H9 (cell line): ENCODE measurements around the gene FANCF. TPM values are rescaled to one million over a fixed set of nuclear protein-coding genes. Genes with fewer than 3 reads are reported as not detected.

ENCODE experiments used
- DNase-seq: peaks from one replicate; pipeline ENCODE4 v3.0.0-alpha.2; 2017
- H2AFZ ChIP-seq: one replicate; pipeline ENCODE4 v1.6.1; 2013; ENCODE audit warnings: mild to moderate bottlenecking, low read length, control low read depth, moderate library complexity
- H2AK5ac ChIP-seq: 2 replicates; pipeline ENCODE4 v1.6.1; 2013; ENCODE audit warnings: low read length, control low read depth, mixed read lengths; ENCODE audit not compliant: insufficient read length
- H2BK120ac ChIP-seq: one replicate; pipeline ENCODE4 v1.6.1; 2013; ENCODE audit warnings: low read depth, mild to moderate bottlenecking, low read length, control low read depth, inconsistent platforms; ENCODE audit not compliant: poor library complexity, severe bottlenecking
- H2BK12ac ChIP-seq: 2 replicates; pipeline ENCODE4 v1.6.1; 2013; ENCODE audit warnings: low read length, control low read depth, mixed read lengths, low read depth; ENCODE audit not compliant: insufficient read length
- H2BK15ac ChIP-seq: 2 replicates; pipeline ENCODE4 v1.6.1; 2013; ENCODE audit warnings: low read depth, low read length, control low read depth
- H2BK20ac ChIP-seq: one replicate; pipeline ENCODE4 v1.6.1; 2013; ENCODE audit warnings: low read depth, mild to moderate bottlenecking, low read length, control low read depth, inconsistent platforms; ENCODE audit not compliant: poor library complexity, severe bottlenecking
- H2BK5ac ChIP-seq: 2 replicates; pipeline ENCODE4 v1.6.1; 2013; ENCODE audit warnings: low read length, control low read depth, mixed read lengths; ENCODE audit not compliant: insufficient read length
- H3K14ac ChIP-seq: 2 replicates; pipeline ENCODE4 v1.6.1; 2013; ENCODE audit warnings: low read length, control low read depth; ENCODE audit not compliant: insufficient read depth
- H3K18ac ChIP-seq: 2 replicates; pipeline ENCODE4 v1.6.1; 2013; ENCODE audit warnings: low read depth, mild to moderate bottlenecking, mixed read lengths, low read length, control low read depth; ENCODE audit not compliant: insufficient read length
- H3K23ac ChIP-seq: 2 replicates; pipeline ENCODE4 v1.6.1; 2013; ENCODE audit warnings: low read length, control low read depth, mixed read lengths, low read depth; ENCODE audit not compliant: insufficient read length
- H3K23me2 ChIP-seq: 2 replicates; pipeline ENCODE4 v1.6.1; 2013; ENCODE audit warnings: low read depth, mild to moderate bottlenecking, mixed read lengths, low read length, control low read depth; ENCODE audit not compliant: insufficient read length, poor library complexity, severe bottlenecking
- H3K27ac ChIP-seq: 2 replicates; pipeline ENCODE4 v1.5.1; 2013; ENCODE audit warnings: low read length, control low read depth, mixed read lengths, low read depth; ENCODE audit not compliant: insufficient read length
- H3K27me3 ChIP-seq: 2 replicates; pipeline ENCODE4 v1.6.1; 2013; ENCODE audit warnings: low read length, control low read depth, inconsistent platforms; ENCODE audit not compliant: insufficient read depth
- H3K4ac ChIP-seq: 2 replicates; pipeline ENCODE4 v1.6.1; 2013; ENCODE audit warnings: low read depth, mild to moderate bottlenecking, control low read depth, inconsistent platforms, low read length, moderate library complexity
- H3K4me1 ChIP-seq: 2 replicates; pipeline ENCODE4 v1.6.1; 2013; ENCODE audit warnings: low read length, control low read depth, inconsistent platforms; ENCODE audit not compliant: insufficient read depth
- H3K4me2 ChIP-seq: 2 replicates; pipeline ENCODE4 v1.6.1; 2013; ENCODE audit warnings: low read length, control low read depth, mixed read lengths; ENCODE audit not compliant: insufficient read length, insufficient read depth
- H3K56ac ChIP-seq: 2 replicates; pipeline ENCODE4 v1.6.1; 2013; ENCODE audit warnings: low read depth, mild to moderate bottlenecking, mixed read lengths, low read length, control low read depth; ENCODE audit not compliant: insufficient read length
- H3K79me1 ChIP-seq: 2 replicates; pipeline ENCODE4 v1.6.1; 2013; ENCODE audit warnings: low read depth, mild to moderate bottlenecking, moderate library complexity, low read length, control low read depth, inconsistent platforms; ENCODE audit not compliant: insufficient read depth, poor library complexity, severe bottlenecking
- H3K79me2 ChIP-seq: 2 replicates; pipeline ENCODE4 v1.6.1; 2013; ENCODE audit warnings: low read length, control low read depth, inconsistent platforms; ENCODE audit not compliant: insufficient read depth
- H3K9ac ChIP-seq: 2 replicates; pipeline ENCODE4 v1.6.1; 2013; ENCODE audit warnings: low read length, control low read depth, mixed read lengths; ENCODE audit not compliant: insufficient read length; ENCODE audit errors: extremely low read depth
- H3K9me3 ChIP-seq: one replicate; pipeline ENCODE4 v1.6.1; 2013; ENCODE audit warnings: low read depth, low read length, inconsistent platforms; ENCODE audit not compliant: control insufficient read depth
- H3T11ph ChIP-seq: one replicate; pipeline ENCODE4 v1.6.1; 2013; ENCODE audit warnings: mild to moderate bottlenecking, low read length, control low read depth, inconsistent platforms
- H4K20me1 ChIP-seq: one replicate; pipeline ENCODE4 v1.6.1; 2013; ENCODE audit not compliant: control insufficient read depth, insufficient read length, insufficient read depth
- H4K5ac ChIP-seq: 2 replicates; pipeline ENCODE4 v1.6.1; 2013; ENCODE audit warnings: low read depth, mild to moderate bottlenecking, mixed read lengths, low read length, control low read depth; ENCODE audit not compliant: insufficient read length
- H4K8ac ChIP-seq: replicated peaks from 2 replicates; pipeline ENCODE4 v1.6.1; 2013; ENCODE audit warnings: low read length, control low read depth, mixed read lengths, low read depth; ENCODE audit not compliant: insufficient read length
- H4K91ac ChIP-seq: 2 replicates; pipeline ENCODE4 v1.6.1; 2013; ENCODE audit warnings: low read depth, mild to moderate bottlenecking, moderate library complexity, mixed read lengths, low read length, control low read depth; ENCODE audit not compliant: insufficient read length
- H3K27ac Mint-ChIP-seq, 3 experiments: 2 replicates in 2 of 3; 3 replicates in 1 of 3; pipeline ENCODE4 v1.8.0; 2020 to 2021; ENCODE audit warnings: mixed read lengths in 3 of 3, mild to moderate bottlenecking in 1 of 3, moderate library complexity in 1 of 3
- H3K27me3 Mint-ChIP-seq: 2 replicates; pipeline ENCODE4 v1.8.0; 2021; ENCODE audit warnings: low read depth, mild to moderate bottlenecking, moderate library complexity, mixed read lengths
- H3K36me3 Mint-ChIP-seq, 3 experiments: 2 replicates in 2 of 3; 3 replicates in 1 of 3; pipeline ENCODE4 v1.8.0; 2020 to 2021; ENCODE audit warnings: low read depth in 3 of 3, mixed read lengths in 3 of 3; ENCODE audit not compliant: insufficient read depth in 1 of 3
- H3K4me1 Mint-ChIP-seq, 2 experiments: 2 replicates each; pipeline ENCODE4 v1.8.0; 2020; ENCODE audit warnings: mixed read lengths in 2 of 2
- H3K4me3 Mint-ChIP-seq, 2 experiments: 2 replicates in 1 of 2; 3 replicates in 1 of 2; pipeline ENCODE4 v1.8.0; 2020 to 2021; ENCODE audit warnings: mild to moderate bottlenecking in 2 of 2, mixed read lengths in 2 of 2, moderate library complexity in 1 of 2
- H3K9me3 Mint-ChIP-seq, 2 experiments: 2 replicates in 1 of 2; 3 replicates in 1 of 2; pipeline ENCODE4 v1.8.0; 2020; ENCODE audit warnings: mild to moderate bottlenecking in 2 of 2, mixed read lengths in 2 of 2, moderate library complexity in 1 of 2
- WGBS: extraction: QIAGEN DNeasy Blood & Tissue Kit; methylation state at CpG from one replicate; pipeline ENCODE4 v1.1.7; 2013; ENCODE audit warnings: missing lambda C conversion rate, low lambda C conversion rate, mixed read lengths; ENCODE audit not compliant: insufficient read length; ENCODE audit errors: extremely low coverage; 5-methylcytosine and 5-hydroxymethylcytosine counted together
- total RNA-seq: library from RNA; stranded (reverse); gene quantifications from 2 replicates; pipeline ENCODE4 v1.2.1, GENCODE V29; 2021
- TF ChIP-seq, protein P1 (sequence below): fragments of 200-600 bp; sonication (generic); conservative IDR thresholded peaks from 3 replicates; pipeline ENCODE4 v1.8.0; 2021; ENCODE audit warnings: antibody characterized with exemption, mild to moderate bottlenecking

FANCF gene
- total RNA-seq, 1 experiment from 2014 or later = 15.3 TPM

DNA sequence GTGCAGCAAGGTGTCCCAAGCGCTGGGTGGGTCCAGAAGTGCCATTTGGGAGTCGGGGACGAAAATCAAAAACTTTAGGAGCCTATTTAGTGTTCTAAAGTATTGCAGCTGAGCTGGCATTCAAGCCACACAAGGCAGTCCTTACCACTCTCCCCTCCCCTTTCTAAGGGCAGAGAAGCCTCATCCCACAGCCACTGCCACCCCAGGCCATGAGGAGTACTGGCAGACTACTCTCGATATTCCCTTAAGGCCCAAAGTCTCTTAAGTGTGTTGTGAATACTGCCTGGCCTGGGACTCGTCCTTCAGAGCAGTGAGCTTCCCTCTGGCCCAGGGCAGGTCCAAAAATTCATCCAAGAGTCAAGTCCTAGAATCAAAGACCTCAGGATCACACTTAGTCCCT lies 7.8 kb downstream of the FANCF start:
- Histone ChIP-seq H3K18ac (no peak overlapping the region), H2BK120ac (no peak overlapping the region), H3K56ac (no peak overlapping the region), H3K79me1 (no peaks in the 10 kb centered on the region), H3K4me1 (no peaks in the 10 kb centered on the region), H2AK5ac (no peak overlapping the region), H2BK15ac (no peak overlapping the region), H4K5ac (no peak overlapping the region), H2BK20ac (no peak overlapping the region), H3K23me2 (no peaks in the 10 kb centered on the region), H4K20me1 (no peaks in the 10 kb centered on the region), H3T11ph (no peak overlapping the region), H3K79me2 (no peaks in the 10 kb centered on the region), H3K4ac (no peak overlapping the region), H2BK5ac (no peak overlapping the region), H3K23ac (no peak overlapping the region), H3K27me3 (no peaks in the 10 kb centered on the region), H2AFZ (no peak overlapping the region), H3K9ac (no peak overlapping the region), H2BK12ac (no peak overlapping the region), H3K14ac (no peak overlapping the region), H3K4me2 (no peak overlapping the region), H3K9me3 (no peaks in the 10 kb centered on the region), H4K91ac (no peak overlapping the region), H4K8ac (no peak overlapping the region), H3K27ac (no peak overlapping the region)
- Mint-ChIP-seq H3K27me3 (no peaks in the 10 kb centered on the region), H3K4me3 (no peak overlapping the region), H3K9me3 (no peaks in the 10 kb centered on the region), H3K27ac (no peak overlapping the region), H3K36me3 (no peaks in the 10 kb centered on the region), H3K4me1 (0 out of 4 replicates have a peak, but pooled peaks cover 0 to under 1% of the 10 kb centered on the region in 2 experiments)
- TF ChIP-seq, protein P1, sequence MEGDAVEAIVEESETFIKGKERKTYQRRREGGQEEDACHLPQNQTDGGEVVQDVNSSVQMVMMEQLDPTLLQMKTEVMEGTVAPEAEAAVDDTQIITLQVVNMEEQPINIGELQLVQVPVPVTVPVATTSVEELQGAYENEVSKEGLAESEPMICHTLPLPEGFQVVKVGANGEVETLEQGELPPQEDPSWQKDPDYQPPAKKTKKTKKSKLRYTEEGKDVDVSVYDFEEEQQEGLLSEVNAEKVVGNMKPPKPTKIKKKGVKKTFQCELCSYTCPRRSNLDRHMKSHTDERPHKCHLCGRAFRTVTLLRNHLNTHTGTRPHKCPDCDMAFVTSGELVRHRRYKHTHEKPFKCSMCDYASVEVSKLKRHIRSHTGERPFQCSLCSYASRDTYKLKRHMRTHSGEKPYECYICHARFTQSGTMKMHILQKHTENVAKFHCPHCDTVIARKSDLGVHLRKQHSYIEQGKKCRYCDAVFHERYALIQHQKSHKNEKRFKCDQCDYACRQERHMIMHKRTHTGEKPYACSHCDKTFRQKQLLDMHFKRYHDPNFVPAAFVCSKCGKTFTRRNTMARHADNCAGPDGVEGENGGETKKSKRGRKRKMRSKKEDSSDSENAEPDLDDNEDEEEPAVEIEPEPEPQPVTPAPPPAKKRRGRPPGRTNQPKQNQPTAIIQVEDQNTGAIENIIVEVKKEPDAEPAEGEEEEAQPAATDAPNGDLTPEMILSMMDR = peak; percentile 14; the same call in 1 of the 3 replicates
- DNase-seq = no peak
- no CpG with 5 or more reads among the region's 5 CpGs for WGBS
